Karpas-422 (cell line): Measurements from ENCODE around the gene NEO1. TPM values are rescaled to one million over a fixed set of nuclear protein-coding genes. Genes with fewer than 3 reads are reported as not detected.

Experiments
- DNase-seq: peaks from one replicate; pipeline ENCODE4 v3.0.0-alpha.2; 2015
- H2AFZ ChIP-seq: fragments of 200-600 bp; sonication (generic); 2 replicates; pipeline ENCODE4 v1.6.1; 2014; ENCODE audit warnings: antibody characterized with exemption, low read length, mixed read lengths
- H3K27ac ChIP-seq: fragments of 200-600 bp; sonication (generic); 2 replicates; pipeline ENCODE4 v1.5.1; 2014; ENCODE audit warnings: mild to moderate bottlenecking, low read length, moderate library complexity
- H3K27me3 ChIP-seq: fragments of 200-600 bp; sonication (generic); 2 replicates; pipeline ENCODE4 v1.6.1; 2014; ENCODE audit warnings: low read length, mixed read lengths
- H3K36me3 ChIP-seq: fragments of 200-600 bp; sonication (generic); 2 replicates; pipeline ENCODE4 v1.6.1; 2014; ENCODE audit warnings: low read length, mixed read lengths; ENCODE audit not compliant: insufficient read depth
- H3K4me1 ChIP-seq: fragments of 200-600 bp; sonication (generic); 2 replicates; pipeline ENCODE4 v1.6.1; 2014; ENCODE audit warnings: mild to moderate bottlenecking, low read length, mixed read lengths
- H3K4me2 ChIP-seq: fragments of 200-600 bp; sonication (generic); 2 replicates; pipeline ENCODE4 v1.6.1; 2014; ENCODE audit warnings: low read length, low read depth, mild to moderate bottlenecking; ENCODE audit not compliant: poor library complexity, severe bottlenecking
- H3K4me3 ChIP-seq: fragments of 200-600 bp; sonication (generic); 2 replicates; pipeline ENCODE4 v1.5.1; 2014; ENCODE audit warnings: mild to moderate bottlenecking, antibody characterized with exemption, low read length, mixed read lengths
- H3K79me2 ChIP-seq: fragments of 200-600 bp; sonication (generic); 2 replicates; pipeline ENCODE4 v1.6.1; 2014; ENCODE audit warnings: mild to moderate bottlenecking, low read length, mixed read lengths
- H3K9ac ChIP-seq: fragments of 200-600 bp; sonication (generic); 2 replicates; pipeline ENCODE4 v1.6.0; 2014; ENCODE audit warnings: low read length
- H3K9me2 ChIP-seq: fragments of 200-600 bp; sonication (generic), shearing (Covaris generic); replicated peaks from 2 replicates; pipeline ENCODE4 v1.6.0; 2014; ENCODE audit warnings: mild to moderate bottlenecking, low read length, moderate library complexity; ENCODE audit not compliant: insufficient read depth
- H3K9me3 ChIP-seq: fragments of 300-700, 200-600 bp; sonication (generic); 2 replicates; pipeline ENCODE4 v1.6.1; 2014; ENCODE audit warnings: low read length, mixed read lengths
- H4K20me1 ChIP-seq: fragments of 200-600 bp; sonication (generic); 2 replicates; pipeline ENCODE4 v1.6.1; 2014; ENCODE audit warnings: mild to moderate bottlenecking, antibody characterized with exemption, low read length, low read depth; ENCODE audit not compliant: insufficient read depth
- total RNA-seq: library from RNA; depleted of rRNA; stranded (reverse); fragments of >200 nt; shearing (Covaris generic); gene quantifications from 2 replicates; pipeline ENCODE4 v1.2.3, GENCODE V29; 2014; ENCODE audit warnings: low replicate concordance

Gene NEO1
- total RNA-seq, 1 experiment from 2014 or later, result 7.6 TPM

- no peaks in the 10 kb centered on the region for H3K4me1 ChIP-seq
- H3K27ac ChIP-seq, result no peak overlapping the region
- no peak overlapping the region for H3K9ac ChIP-seq
- no peak for DNase-seq
- H3K27me3 ChIP-seq, result no peaks in the 10 kb centered on the region
- H3K4me2 ChIP-seq, result no peak overlapping the region
- no peak overlapping the region for H3K4me3 ChIP-seq
- no peaks in the 10 kb centered on the region for H3K9me2 ChIP-seq
- no peaks in the 10 kb centered on the region for H3K36me3 ChIP-seq
- H3K9me3 ChIP-seq, result no peaks in the 10 kb centered on the region
- H4K20me1 ChIP-seq, result no peaks in the 10 kb centered on the region
- no peak overlapping the region for H2AFZ ChIP-seq
- no peaks in the 10 kb centered on the region for H3K79me2 ChIP-seq
Observed at GRCh38 chr15:73108676-73109075, 56.4 kb downstream of the NEO1 start.

GRCh38 chr15:73109765-73110164 lies 57.5 kb downstream of the NEO1 start:
- Histone ChIP-seq H4K20me1 (no peaks in the 10 kb centered on the region), H2AFZ (no peak overlapping the region), H3K9ac (no peak overlapping the region), H3K27ac (no peak overlapping the region), H3K9me3 (no peaks in the 10 kb centered on the region), H3K27me3 (no peaks in the 10 kb centered on the region), H3K4me3 (no peak overlapping the region), H3K4me1 (no peaks in the 10 kb centered on the region), H3K36me3 (no peaks in the 10 kb centered on the region), H3K9me2 (no peaks in the 10 kb centered on the region), H3K79me2 (no peaks in the 10 kb centered on the region), H3K4me2 (no peak overlapping the region)
- no peak for DNase-seq

- Histone ChIP-seq H3K4me2 (no peak overlapping the region), H3K27ac (no peak overlapping the region), H3K79me2 (no peaks in the 10 kb centered on the region), H3K27me3 (no peaks in the 10 kb centered on the region), H3K4me1 (no peaks in the 10 kb centered on the region), H3K9ac (no peak overlapping the region), H3K9me3 (no peaks in the 10 kb centered on the region), H4K20me1 (no peaks in the 10 kb centered on the region), H3K36me3 (no peaks in the 10 kb centered on the region), H3K9me2 (no peaks in the 10 kb centered on the region), H3K4me3 (no peak overlapping the region), H2AFZ (no peak overlapping the region)
- no peak for DNase-seq
Observed at GRCh38 chr15:73110201-73110600, 57.9 kb downstream of the NEO1 start.

GRCh38 chr15:73114064-73114463 lies 61.8 kb downstream of the NEO1 start:
- H3K4me3 ChIP-seq, result no peak overlapping the region
- H4K20me1 ChIP-seq, result 0 out of 2 replicates have a peak, but pooled peaks cover 6% of the 10 kb centered on the region
- no peak overlapping the region for H3K9ac ChIP-seq
- H3K9me3 ChIP-seq, result no peaks in the 10 kb centered on the region
- H3K36me3 ChIP-seq, result no peaks in the 10 kb centered on the region
- H3K9me2 ChIP-seq, result no peaks in the 10 kb centered on the region
- H3K4me2 ChIP-seq, result no peak overlapping the region
- no peak overlapping the region for H2AFZ ChIP-seq
- H3K4me1 ChIP-seq, result no peaks in the 10 kb centered on the region
- H3K79me2 ChIP-seq, result no peaks in the 10 kb centered on the region
- no peak overlapping the region for H3K27ac ChIP-seq
- no peak for DNase-seq
- no peaks in the 10 kb centered on the region for H3K27me3 ChIP-seq

- no peaks in the 10 kb centered on the region for H3K27me3 ChIP-seq
- H3K27ac ChIP-seq, result no peak overlapping the region
- no peak overlapping the region for H3K4me3 ChIP-seq
- H3K4me2 ChIP-seq, result no peak overlapping the region
- no peak overlapping the region for H3K9ac ChIP-seq
- 0 out of 2 replicates have a peak, but pooled peaks cover 6% of the 10 kb centered on the region for H4K20me1 ChIP-seq
- H3K36me3 ChIP-seq, result no peaks in the 10 kb centered on the region
- H2AFZ ChIP-seq, result no peak overlapping the region
- no peaks in the 10 kb centered on the region for H3K9me3 ChIP-seq
- H3K9me2 ChIP-seq, result no peaks in the 10 kb centered on the region
- H3K4me1 ChIP-seq, result no peaks in the 10 kb centered on the region
- DNase-seq, result no peak
- H3K79me2 ChIP-seq, result no peaks in the 10 kb centered on the region
Observed at GRCh38 chr15:73116164-73116563, 63.9 kb downstream of the NEO1 start.

- no peak overlapping the region for H2AFZ ChIP-seq
- no peaks in the 10 kb centered on the region for H3K4me1 ChIP-seq
- no peaks in the 10 kb centered on the region for H3K9me2 ChIP-seq
- H3K9ac ChIP-seq, result no peak overlapping the region
- no peaks in the 10 kb centered on the region for H3K36me3 ChIP-seq
- H3K4me3 ChIP-seq, result no peak overlapping the region
- H4K20me1 ChIP-seq, result 0 out of 2 replicates have a peak, but pooled peaks cover 6% of the 10 kb centered on the region
- H3K4me2 ChIP-seq, result no peak overlapping the region
- H3K79me2 ChIP-seq, result no peaks in the 10 kb centered on the region
- no peak overlapping the region for H3K27ac ChIP-seq
- H3K27me3 ChIP-seq, result no peaks in the 10 kb centered on the region
- no peak for DNase-seq
- H3K9me3 ChIP-seq, result no peaks in the 10 kb centered on the region
Observed at GRCh38 chr15:73118055-73118454, 65.8 kb downstream of the NEO1 start.

- Histone ChIP-seq H3K9me2 (no peaks in the 10 kb centered on the region), H3K4me3 (no peak overlapping the region), H3K9me3 (no peaks in the 10 kb centered on the region), H3K27ac (no peak overlapping the region), H4K20me1 (0 out of 2 replicates have a peak, but pooled peaks cover 6% of the 10 kb centered on the region), H3K36me3 (no peaks in the 10 kb centered on the region), H3K4me2 (no peak overlapping the region), H2AFZ (no peak overlapping the region), H3K27me3 (no peaks in the 10 kb centered on the region), H3K9ac (no peak overlapping the region), H3K79me2 (no peaks in the 10 kb centered on the region), H3K4me1 (no peaks in the 10 kb centered on the region)
- no peak for DNase-seq
Observed at GRCh38 chr15:73119478-73119877, 67.2 kb downstream of the NEO1 start.

GRCh38 chr15:73120269-73120668 lies 68.0 kb downstream of the NEO1 start:
- H3K27ac ChIP-seq, result no peak overlapping the region
- no peaks in the 10 kb centered on the region for H3K9me2 ChIP-seq
- H2AFZ ChIP-seq, result no peak overlapping the region
- no peaks in the 10 kb centered on the region for H3K79me2 ChIP-seq
- H3K4me3 ChIP-seq, result no peak overlapping the region
- DNase-seq, result no peak
- H3K27me3 ChIP-seq, result no peaks in the 10 kb centered on the region
- no peaks in the 10 kb centered on the region for H3K9me3 ChIP-seq
- no peak overlapping the region for H3K9ac ChIP-seq
- H3K4me1 ChIP-seq, result no peaks in the 10 kb centered on the region
- H3K4me2 ChIP-seq, result no peak overlapping the region
- no peaks in the 10 kb centered on the region for H3K36me3 ChIP-seq
- H4K20me1 ChIP-seq, result 0 out of 2 replicates have a peak, but pooled peaks cover 6% of the 10 kb centered on the region

- Histone ChIP-seq H3K9ac (no peak overlapping the region), H3K9me3 (no peaks in the 10 kb centered on the region), H3K4me1 (no peaks in the 10 kb centered on the region), H3K9me2 (no peaks in the 10 kb centered on the region), H3K27ac (no peak overlapping the region), H3K36me3 (no peaks in the 10 kb centered on the region), H3K27me3 (no peaks in the 10 kb centered on the region), H4K20me1 (no peaks in the 10 kb centered on the region), H3K4me2 (no peak overlapping the region), H2AFZ (no peak overlapping the region), H3K4me3 (no peak overlapping the region), H3K79me2 (no peaks in the 10 kb centered on the region)
- DNase-seq, result no peak
Observed at GRCh38 chr15:73125219-73125618, 73.0 kb downstream of the NEO1 start.
